Left renal pelvis (tissue), 4 donors: ENCODE measurements around the gene ROGDI. TPM values are rescaled to one million over a fixed set of nuclear protein-coding genes. Genes with fewer than 3 reads are reported as not detected.

Source experiments
- DNase-seq, 4 donors: peaks; one replicate each; pipeline ENCODE4 v3.0.0-alpha.2; 2013; ENCODE audit warnings: low read depth in 4 of 4, low spot score in 3 of 4
- polyA plus RNA-seq, 4 donors: library from polyadenylated mRNA; unstranded; fragments of 120-200 nt; gene quantifications; one replicate each; pipeline ENCODE4 v1.2.1, GENCODE V29; 2013; ENCODE audit not compliant: insufficient read length in 4 of 4

ROGDI gene
- polyA plus RNA-seq, 4 donors = 33.8 to 46.5 (median 37.3) TPM

- DNase-seq = no peak
Measured at GRCh38 chr16:4814542-4815173, 12.2 kb upstream of the ROGDI start.

GRCh38 chr16:4814046-4814445 is 11.6 kb upstream of the ROGDI start:
- DNase-seq = no peak

- no peak for DNase-seq
Measured at GRCh38 chr16:4813251-4814003, 11.0 kb upstream of the ROGDI start.

GRCh38 chr16:4811773-4812172 is 9.3 kb upstream of the ROGDI start:
- no peak for DNase-seq

- DNase-seq = no peak
Measured at GRCh38 chr16:4811242-4811641, 8.8 kb upstream of the ROGDI start.

- no peak for DNase-seq
Measured at GRCh38 chr16:4806280-4806679, 3.8 kb upstream of the ROGDI start.

GRCh38 chr16:4805231-4805630 is 2.8 kb upstream of the ROGDI start:
- DNase-seq = no peak

- DNase-seq = no peak
Measured at GRCh38 chr16:4803898-4804762, 1.7 kb upstream of the ROGDI start.

GRCh38 chr16:4803401-4803844 is 990 bp upstream of the ROGDI start:
- no peak for DNase-seq

GRCh38 chr16:4802659-4803287 is 340 bp upstream of the ROGDI start:
- peak; percentile 70 to 84 (median 82) for DNase-seq

GRCh38 chr16:4801051-4801961 is 1.1 kb downstream of the ROGDI start:
- no peak for DNase-seq

GRCh38 chr16:4800290-4801041 is 2.0 kb downstream of the ROGDI start:
- no peak for DNase-seq

GRCh38 chr16:4799171-4799855 is 3.1 kb downstream of the ROGDI start:
- DNase-seq = no peak

GRCh38 chr16:4798456-4798855 is 4.0 kb downstream of the ROGDI start:
- no peak for DNase-seq

GRCh38 chr16:4797805-4798252 is 4.6 kb downstream of the ROGDI start:
- no peak for DNase-seq

- DNase-seq = no peak
Measured at GRCh38 chr16:4796982-4797804, 5.2 kb downstream of the ROGDI start.

GRCh38 chr16:4795828-4796572 is 6.4 kb downstream of the ROGDI start:
- DNase-seq = no peak
